ENCODE data around the gene ANKRD10. TPM values are rescaled to one million over a fixed set of nuclear protein-coding genes. Genes with fewer than 3 reads are reported as not detected.

The ANKRD10 gene
- total and polyA plus RNA-seq, 10 of the 15 experiments (the other 5 are each of a cell fraction or from before 2014, with no cell fraction given): 47.1 to 199 (median 97.2) TPM

- WGBS (ENCODE audit: insufficient coverage, insufficient replicate concordance, low lambda C conversion rate, missing lambda C conversion rate): 7% methylated on average over 13 of the region's 13 CpGs
- Histone ChIP-seq H3K4me3 (no peak overlapping the region), H3K27ac (ENCODE audit: control insufficient read depth, insufficient read depth) (peak overlapping the region; percentile 6; the same call in 1 of the 2 replicates), H3K27me3 (replicated peaks in 1 of 2; ENCODE audit: control insufficient read depth in 2 of 2, insufficient read depth in 2 of 2, low read length in 1 of 2) (no peaks in the 10 kb centered on the region), H4K20me1 (ENCODE audit: control insufficient read depth, insufficient read depth) (no peaks in the 10 kb centered on the region), H3K4me2 (ENCODE audit: control insufficient read depth, insufficient read depth) (no peak overlapping the region), H3K36me3 (ENCODE audit: control insufficient read depth in 2 of 2, insufficient read depth in 2 of 2, low read length in 1 of 2) (no peaks in the 10 kb centered on the region), H3K9ac (ENCODE audit: control insufficient read depth, insufficient read depth, low read length) (no peak overlapping the region; the same call in 1 of the 2 replicates), H3K79me2 (ENCODE audit: control insufficient read depth, insufficient read depth, low read length) (peaks cover 6% of the 10 kb centered on the region), H2AFZ (ENCODE audit: control insufficient read depth, low read depth, low read length) (no peak overlapping the region; the same call in 1 of the 2 replicates), H3K9me3 (replicated peaks; ENCODE audit: control insufficient read depth, insufficient read depth, low read length) (no peaks in the 10 kb centered on the region), H3K4me1 (ENCODE audit: control insufficient read depth, insufficient read depth, low read length) (peaks cover 28% of the 10 kb centered on the region)
- in situ Hi-C loops (cut with MboI): loop anchor here (5.0 kb wide), 1 partner anchor 126 kb away; no protein-coding TSS in a partner anchor
- BruUV-seq (replicated peaks): no TSS peak
- intact Hi-C loops (cut with micrococcal nuclease; ENCODE audit: unreplicated experiment): loop anchor here (2.0 kb wide), 1 partner anchor 22 kb away; no protein-coding TSS in a partner anchor
- POLR2A ChIA-PET: interaction anchor here (0.7 to 1.8 kb wide), 3 partner anchors 13 to 263 kb away, joined by 3 to 4 read pairs (median 4); no protein-coding TSS in a partner anchor
- DNase-seq (ENCODE audit: low read depth, low spot score) (no peak), ATAC-seq (peak; percentile 60), FAIRE-seq (peak; percentile 7)
- RAD21 ChIA-PET (ENCODE audit: unreplicated experiment): interaction anchor here (0.5 to 3.0 kb wide), 7 partner anchors 11 to 475 kb away, joined by 3 to 11 read pairs (median 3); no protein-coding TSS in a partner anchor
- CTCF ChIA-PET: interaction anchor here (0.8 to 2.1 kb wide), 3 partner anchors 42 to 297 kb away, joined by 3 to 6 read pairs (median 3); no protein-coding TSS in a partner anchor
- SMC1A ChIA-PET (ENCODE audit: uncharacterized antibody, unreplicated experiment): interaction anchor here (1.0 to 1.3 kb wide), 5 partner anchors 10 to 263 kb away, joined by 3 to 5 read pairs (median 3); no protein-coding TSS in a partner anchor
- TF ChIP-seq NR2C1 (IDR thresholded peaks at IDR 0.05) (peak; percentile 50; the same call in 1 of the 2 replicates), RELA (IDR thresholded peaks at IDR 0.05; ENCODE audit: borderline replicate concordance, partially characterized antibody) (peak; percentile 90), HDAC6 (IDR thresholded peaks at IDR 0.05; ENCODE audit: unreplicated experiment) (no peak), MAX (IDR thresholded peaks at IDR 0.05; ENCODE audit: low read depth, low read length) (no peak), BMI1 (IDR thresholded peaks at IDR 0.05; ENCODE audit: borderline replicate concordance) (no peak), ZNF274 (IDR thresholded peaks at IDR 0.05; ENCODE audit: insufficient read depth, insufficient read length) (no peak), TAF1 (IDR thresholded peaks at IDR 0.05; ENCODE audit: borderline replicate concordance, low read depth, low read length) (no peak), RUNX3 (IDR thresholded peaks at IDR 0.05; ENCODE audit: low read length) (peak; percentile 72), CHD1 (IDR thresholded peaks at IDR 0.05; ENCODE audit: low read depth, low read length) (no peak), RBBP5 (conservative IDR thresholded peaks at IDR 0.05) (no peak), CREB1 (IDR thresholded peaks at IDR 0.05; ENCODE audit: low read depth) (no peak), SPI1 (IDR thresholded peaks at IDR 0.05; ENCODE audit: borderline replicate concordance, insufficient read depth, low read depth, low read length) (no peak), YBX1 (IDR thresholded peaks at IDR 0.05) (no peak), IRF3 (IDR thresholded peaks at IDR 0.05) (no peak), EZH2 (IDR thresholded peaks at IDR 0.05; ENCODE audit: borderline replicate concordance, control insufficient read depth, low read depth, low read length) (no peak), PML (IDR thresholded peaks at IDR 0.05; ENCODE audit: low read length) (no peak), KDM1A (IDR thresholded peaks at IDR 0.05; ENCODE audit: borderline replicate concordance) (no peak), ATF2 (IDR thresholded peaks at IDR 0.05; ENCODE audit: low read length) (peak; percentile 56; the same call in 1 of the 2 replicates), HDAC2 (IDR thresholded peaks at IDR 0.05) (no peak), ZNF217 (IDR thresholded peaks at IDR 0.05) (no peak), POLR2AphosphoS2 (IDR thresholded peaks at IDR 0.05; ENCODE audit: low read depth, low read length) (no peak), STAT1 (conservative IDR thresholded peaks at IDR 0.05) (no peak), HDGF (IDR thresholded peaks at IDR 0.05) (no peak), SUPT20H (IDR thresholded peaks at IDR 0.05; ENCODE audit: borderline replicate concordance, control insufficient read depth, low read depth, low read length) (no peak)
These were observed 6.3 kb upstream of the ANKRD10 start for GRCh38 chr13:110921209-110921608.
